Ovary (tissue), 3 donors: ENCODE data around the gene IPCEF1.

Source experiments
- POLR2A ChIP-seq: fragments of 450-650 bp; IDR thresholded peaks from one replicate; pipeline ENCODE4 v1.6.1; 2017; ENCODE audit warnings: antibody characterized with exemption, mild to moderate bottlenecking, moderate library complexity
- TF ChIP-seq, protein P1 (sequence below), 3 donors: fragments of 450-650 bp in 2 of 3; fragments of 200-600 bp in 1 of 3; IDR thresholded peaks; one replicate each; pipeline versions ENCODE4 v1.5.1 to v1.8.0; 2016 to 2022; ENCODE audit warnings: antibody characterized with exemption in 3 of 3, mild to moderate bottlenecking in 1 of 3
- donor health status: DM: no; HTN: no; CAD: no.

DNA sequence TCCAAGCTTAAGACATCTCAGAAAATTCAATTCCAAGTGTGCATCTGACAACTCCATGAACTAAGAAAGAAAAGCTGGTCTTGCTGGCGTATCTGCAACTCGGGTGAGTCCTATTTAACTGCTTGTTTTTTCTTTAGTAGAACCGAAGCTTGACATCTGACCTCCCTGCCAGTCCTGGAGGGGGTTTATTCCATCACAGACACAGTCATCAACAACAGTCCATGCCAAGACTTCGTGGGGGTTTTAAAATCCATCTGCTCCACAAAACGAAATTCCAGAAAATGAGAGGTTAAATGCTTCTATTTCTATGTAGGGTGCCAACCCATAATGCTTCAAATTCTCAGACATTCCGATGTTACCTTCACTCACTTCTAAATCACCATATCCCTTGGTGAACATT lies 133.9 kb downstream of the IPCEF1 start:
- TF ChIP-seq, protein P1, sequence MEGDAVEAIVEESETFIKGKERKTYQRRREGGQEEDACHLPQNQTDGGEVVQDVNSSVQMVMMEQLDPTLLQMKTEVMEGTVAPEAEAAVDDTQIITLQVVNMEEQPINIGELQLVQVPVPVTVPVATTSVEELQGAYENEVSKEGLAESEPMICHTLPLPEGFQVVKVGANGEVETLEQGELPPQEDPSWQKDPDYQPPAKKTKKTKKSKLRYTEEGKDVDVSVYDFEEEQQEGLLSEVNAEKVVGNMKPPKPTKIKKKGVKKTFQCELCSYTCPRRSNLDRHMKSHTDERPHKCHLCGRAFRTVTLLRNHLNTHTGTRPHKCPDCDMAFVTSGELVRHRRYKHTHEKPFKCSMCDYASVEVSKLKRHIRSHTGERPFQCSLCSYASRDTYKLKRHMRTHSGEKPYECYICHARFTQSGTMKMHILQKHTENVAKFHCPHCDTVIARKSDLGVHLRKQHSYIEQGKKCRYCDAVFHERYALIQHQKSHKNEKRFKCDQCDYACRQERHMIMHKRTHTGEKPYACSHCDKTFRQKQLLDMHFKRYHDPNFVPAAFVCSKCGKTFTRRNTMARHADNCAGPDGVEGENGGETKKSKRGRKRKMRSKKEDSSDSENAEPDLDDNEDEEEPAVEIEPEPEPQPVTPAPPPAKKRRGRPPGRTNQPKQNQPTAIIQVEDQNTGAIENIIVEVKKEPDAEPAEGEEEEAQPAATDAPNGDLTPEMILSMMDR (IDR thresholded peaks at IDR 0.05): no peak
- TF ChIP-seq POLR2A: no peak
